Measurements from ENCODE around the gene RIPOR3. TPM values are rescaled to one million over a fixed set of nuclear protein-coding genes. Genes with fewer than 3 reads are reported as not detected.

Gene RIPOR3, protein sequence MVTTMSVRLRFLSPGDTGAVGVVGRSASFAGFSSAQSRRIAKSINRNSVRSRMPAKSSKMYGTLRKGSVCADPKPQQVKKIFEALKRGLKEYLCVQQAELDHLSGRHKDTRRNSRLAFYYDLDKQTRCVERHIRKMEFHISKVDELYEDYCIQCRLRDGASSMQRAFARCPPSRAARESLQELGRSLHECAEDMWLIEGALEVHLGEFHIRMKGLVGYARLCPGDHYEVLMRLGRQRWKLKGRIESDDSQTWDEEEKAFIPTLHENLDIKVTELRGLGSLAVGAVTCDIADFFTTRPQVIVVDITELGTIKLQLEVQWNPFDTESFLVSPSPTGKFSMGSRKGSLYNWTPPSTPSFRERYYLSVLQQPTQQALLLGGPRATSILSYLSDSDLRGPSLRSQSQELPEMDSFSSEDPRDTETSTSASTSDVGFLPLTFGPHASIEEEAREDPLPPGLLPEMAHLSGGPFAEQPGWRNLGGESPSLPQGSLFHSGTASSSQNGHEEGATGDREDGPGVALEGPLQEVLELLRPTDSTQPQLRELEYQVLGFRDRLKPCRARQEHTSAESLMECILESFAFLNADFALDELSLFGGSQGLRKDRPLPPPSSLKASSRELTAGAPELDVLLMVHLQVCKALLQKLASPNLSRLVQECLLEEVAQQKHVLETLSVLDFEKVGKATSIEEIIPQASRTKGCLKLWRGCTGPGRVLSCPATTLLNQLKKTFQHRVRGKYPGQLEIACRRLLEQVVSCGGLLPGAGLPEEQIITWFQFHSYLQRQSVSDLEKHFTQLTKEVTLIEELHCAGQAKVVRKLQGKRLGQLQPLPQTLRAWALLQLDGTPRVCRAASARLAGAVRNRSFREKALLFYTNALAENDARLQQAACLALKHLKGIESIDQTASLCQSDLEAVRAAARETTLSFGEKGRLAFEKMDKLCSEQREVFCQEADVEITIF
- total RNA-seq = not detected

GRCh38 chr20:50690650-50691572 lies at the start of gene RIPOR3:
TSS of gene RIPOR3 (minus strand) at chr20:50691542. CDS start at chr20:50691128, 414 bp downstream.
- H3K9me3 Mint-ChIP-seq = no peaks in the 10 kb centered on the region
- ChIA-PET POLR2A (no interaction called here), CTCF (interaction anchor here (3.0 kb wide), 1 partner anchor 59 kb away, joined by 18 read pairs; no protein-coding TSS in a partner anchor)
- H3K4me1 Mint-ChIP-seq (ENCODE audit: low read depth) = peaks cover 9% of the 10 kb centered on the region
- peaks cover 35% of the 10 kb centered on the region for H3K27me3 Mint-ChIP-seq
- no peaks in the 10 kb centered on the region for H3K36me3 Mint-ChIP-seq
- intact Hi-C loops (cut with micrococcal nuclease) = no loop called here
- H3K4me3 Mint-ChIP-seq = no peak within 1 kb of the TSS
- no peak for DNase-seq
- H3K27ac Mint-ChIP-seq = no peak within 1 kb of the TSS

GRCh38 chr20:50737352-50737751 lies 46.0 kb upstream of the RIPOR3 start:
- Mint-ChIP-seq H3K9me3 (no peaks in the 10 kb centered on the region), H3K4me1 (ENCODE audit: low read depth) (peaks cover 29% of the 10 kb centered on the region), H3K27ac (no peak overlapping the region), H3K36me3 (peaks cover 4% of the 10 kb centered on the region), H3K4me3 (no peak overlapping the region), H3K27me3 (no peaks in the 10 kb centered on the region)
- ChIA-PET CTCF (interaction anchor here (2.3 kb wide), 1 partner anchor 12 kb away, joined by 13 read pairs; no protein-coding TSS in a partner anchor), POLR2A (no interaction called here)
- intact Hi-C loops (cut with micrococcal nuclease) = loop anchor here (10.0 kb wide), 1 partner anchor 253 kb away; no protein-coding TSS in a partner anchor
- no peak for DNase-seq

- no peak overlapping the region for H3K27ac Mint-ChIP-seq
- CTCF ChIA-PET = no interaction called here
Observed at GRCh38 chr20:50735813-50736212, 44.5 kb upstream of the RIPOR3 start.

GRCh38 chr20:50734730-50735679 lies 43.7 kb upstream of the RIPOR3 start:
- H3K36me3 Mint-ChIP-seq = peaks cover 4% of the 10 kb centered on the region
- intact Hi-C loops (cut with micrococcal nuclease) = loop anchor here (5.0 to 10.0 kb wide), 2 partner anchors 250 to 543 kb away; partner anchors contain the start of gene CEBPB
- CTCF ChIA-PET = interaction anchor here (1.1 to 3.3 kb wide), 2 partner anchors 10 to 15 kb away, joined by 4 to 21 read pairs; no protein-coding TSS in a partner anchor
- no peak overlapping the region for H3K4me3 Mint-ChIP-seq
- no peaks in the 10 kb centered on the region for H3K27me3 Mint-ChIP-seq
- H3K27ac Mint-ChIP-seq = no peak overlapping the region
- no peaks in the 10 kb centered on the region for H3K9me3 Mint-ChIP-seq
- peaks cover 33% of the 10 kb centered on the region for H3K4me1 Mint-ChIP-seq (ENCODE audit: low read depth)
- no peak for DNase-seq
- POLR2A ChIA-PET = no interaction called here

More at GRCh38 chr20:50735813-50736212, 44.5 kb upstream of the RIPOR3 start:
- Mint-ChIP-seq H3K4me3 (no peak overlapping the region), H3K27me3 (no peaks in the 10 kb centered on the region), H3K4me1 (ENCODE audit: low read depth) (peaks cover 32% of the 10 kb centered on the region), H3K9me3 (no peaks in the 10 kb centered on the region), H3K36me3 (peaks cover 4% of the 10 kb centered on the region)
- POLR2A ChIA-PET = no interaction called here
- intact Hi-C loops (cut with micrococcal nuclease) = loop anchor here (10.0 kb wide), 1 partner anchor 251 kb away; no protein-coding TSS in a partner anchor
- no peak for DNase-seq

DNA sequence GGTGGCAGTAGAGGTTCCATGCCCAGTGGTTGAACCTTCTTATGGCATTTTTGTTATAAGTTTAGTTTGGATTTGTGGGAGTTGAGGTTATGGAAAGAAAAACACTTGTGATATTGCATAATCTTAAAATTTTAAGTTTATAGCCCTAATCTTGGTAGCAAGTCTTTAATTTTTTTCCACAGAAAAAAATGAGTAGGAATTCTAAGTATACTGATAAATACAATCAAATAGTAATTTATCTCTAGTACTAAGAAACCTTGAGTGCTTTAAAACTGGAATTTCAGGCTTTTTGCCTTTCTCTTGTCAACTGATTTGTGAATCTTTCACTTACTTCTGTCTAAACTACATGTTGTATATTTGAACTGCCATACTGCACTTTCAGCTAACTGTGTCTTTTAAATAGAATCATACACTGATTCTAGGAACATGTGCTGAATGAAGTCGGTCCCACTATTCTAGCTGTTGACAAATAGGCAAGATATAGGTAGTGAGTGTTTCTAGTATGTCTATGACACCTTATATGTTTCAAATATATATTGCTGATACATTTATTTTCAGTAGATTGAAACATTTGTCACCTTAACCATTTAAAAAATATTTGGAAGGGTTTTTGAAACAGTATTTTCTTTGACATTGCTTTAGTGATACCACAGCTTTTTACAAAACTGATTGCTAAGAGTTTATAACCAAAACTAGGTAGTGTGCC lies 42.5 kb upstream of the RIPOR3 start:
- Mint-ChIP-seq H3K27ac (no peak overlapping the region), H3K27me3 (no peaks in the 10 kb centered on the region), H3K4me1 (ENCODE audit: low read depth) (peaks cover 42% of the 10 kb centered on the region), H3K9me3 (no peaks in the 10 kb centered on the region), H3K4me3 (no peak overlapping the region), H3K36me3 (peaks cover 1% of the 10 kb centered on the region)
- intact Hi-C loops (cut with micrococcal nuclease) = loop anchor here (5.0 to 10.0 kb wide), 2 partner anchors 249 to 541 kb away; partner anchors contain the start of gene CEBPB
- DNase-seq = no peak
- ChIA-PET POLR2A (no interaction called here), CTCF (interaction anchor here (1.1 to 3.3 kb wide), 4 partner anchors 8 to 61 kb away, joined by 4 to 21 read pairs (median 5); partner anchors contain the start of gene BCAS4)

- Mint-ChIP-seq H3K36me3 (no peaks in the 10 kb centered on the region), H3K4me3 (peak overlapping the region; percentile 87), H3K27me3 (no peaks in the 10 kb centered on the region), H3K9me3 (no peaks in the 10 kb centered on the region), H3K27ac (peak overlapping the region; percentile 58), H3K4me1 (ENCODE audit: low read depth) (peaks cover 52% of the 10 kb centered on the region)
- CTCF ChIA-PET = interaction anchor here (0.7 to 3.3 kb wide), 5 partner anchors 8 to 62 kb away, joined by 3 to 21 read pairs (median 5); no protein-coding TSS in a partner anchor
- intact Hi-C loops (cut with micrococcal nuclease) = loop anchor here (1.0 to 10.0 kb wide), 6 partner anchors 14 to 619 kb away; partner anchors contain the start of genes BCAS4, CEBPB and UBE2V1
- DNase-seq = peak; percentile 21
- POLR2A ChIA-PET = interaction anchor here (1.0 kb wide), 1 partner anchor 18 kb away, joined by 4 read pairs; no protein-coding TSS in a partner anchor
Observed at GRCh38 chr20:50731930-50732690, 40.8 kb upstream of the RIPOR3 start.

DNA sequence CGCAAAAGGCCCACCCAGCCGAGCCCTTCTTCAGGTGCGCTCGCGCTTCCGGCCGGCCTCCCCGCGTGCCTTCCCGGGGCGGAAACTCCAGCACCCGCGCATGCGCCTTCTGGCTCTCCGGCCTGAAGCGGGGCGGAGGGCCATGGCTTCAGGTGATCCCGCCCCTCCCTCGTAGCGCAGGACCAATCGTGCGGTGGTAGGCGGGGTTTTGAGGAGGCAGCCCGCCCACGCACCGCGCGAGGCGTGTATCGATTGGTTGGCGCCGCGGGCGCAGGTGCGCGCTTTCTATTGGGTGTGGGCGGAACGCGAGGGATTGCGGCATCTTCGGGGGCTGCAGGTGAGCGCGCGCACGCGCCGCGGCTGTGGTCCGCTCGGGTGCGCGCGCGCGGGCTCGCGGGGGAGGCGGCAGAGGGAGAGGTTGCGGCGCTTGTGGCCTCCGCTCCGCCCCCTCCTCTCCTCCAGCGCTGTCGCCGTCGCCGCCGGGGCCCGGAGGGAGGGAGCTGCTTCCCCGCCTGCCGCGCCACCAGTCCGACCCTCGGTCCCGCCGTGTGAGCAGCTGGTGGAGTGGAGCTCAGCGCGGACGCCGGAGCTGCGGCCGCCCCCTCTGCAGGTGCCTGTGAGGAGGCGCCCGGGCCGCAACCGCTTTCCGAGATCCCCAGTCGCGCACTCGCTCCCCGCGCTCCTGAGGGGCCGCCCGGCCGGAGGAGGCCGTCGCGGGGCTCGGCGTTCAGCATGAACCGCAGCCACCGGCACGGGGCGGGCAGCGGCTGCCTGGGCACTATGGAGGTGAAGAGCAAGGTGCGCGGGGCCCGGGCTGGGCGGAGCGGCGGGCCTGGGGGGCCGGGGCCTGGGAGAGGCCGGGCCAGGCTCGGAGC lies 40.0 kb upstream of the RIPOR3 start, which contains the start of gene PARD6B:
Gene PARD6B, plus strand, starts transcription at position 526 of the 875 bp plus-strand sequence. Its CDS starts 207 bp downstream, at position 733.
- no peaks in the 10 kb centered on the region for H3K36me3 Mint-ChIP-seq
- H3K27me3 Mint-ChIP-seq = no peaks in the 10 kb centered on the region
- intact Hi-C loops (cut with micrococcal nuclease) = loop anchor here (1.0 to 10.0 kb wide), 6 partner anchors 15 to 618 kb away; partner anchors contain the start of genes BCAS4, CEBPB and UBE2V1
- CTCF ChIA-PET = interaction anchor here (0.7 to 1.3 kb wide), 4 partner anchors 18 to 227 kb away, joined by 4 to 6 read pairs (median 4); partner anchors contain the start of genes DPM1 and MOCS3
- POLR2A ChIA-PET = interaction anchor here (1.0 kb wide), 1 partner anchor 19 kb away, joined by 4 read pairs; no protein-coding TSS in a partner anchor
- no peaks in the 10 kb centered on the region for H3K9me3 Mint-ChIP-seq
- peak within 1 kb of the TSS; percentile 65 for H3K27ac Mint-ChIP-seq
- peaks cover 59% of the 10 kb centered on the region for H3K4me1 Mint-ChIP-seq (ENCODE audit: low read depth)
- peak; percentile 100 for DNase-seq
- peak within 1 kb of the TSS; percentile 87 for H3K4me3 Mint-ChIP-seq

DNA sequence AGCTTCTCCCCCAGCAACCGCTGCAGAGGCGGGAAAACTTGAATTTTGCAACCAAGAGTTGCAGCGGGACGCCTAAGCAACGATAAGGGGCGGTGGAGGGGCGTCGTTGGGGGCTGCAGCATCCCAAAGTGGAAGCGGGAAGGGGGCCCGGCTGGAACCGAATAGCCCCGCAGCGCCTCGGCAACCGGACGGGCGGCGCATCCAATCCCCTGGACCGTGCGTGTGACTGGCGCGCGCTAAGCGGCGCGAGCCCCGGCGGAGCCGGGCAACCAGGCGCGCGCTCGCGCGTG lies 39.4 kb upstream of the RIPOR3 start:
- Mint-ChIP-seq H3K4me1 (ENCODE audit: low read depth) (peaks cover 54% of the 10 kb centered on the region), H3K36me3 (no peaks in the 10 kb centered on the region), H3K9me3 (no peaks in the 10 kb centered on the region), H3K4me3 (peak overlapping the region; percentile 87), H3K27me3 (no peaks in the 10 kb centered on the region), H3K27ac (peak overlapping the region; percentile 42)
- no peak for DNase-seq
- ChIA-PET CTCF (interaction anchor here (0.9 to 1.0 kb wide), 3 partner anchors 19 to 60 kb away, joined by 3 to 4 read pairs (median 4); no protein-coding TSS in a partner anchor), POLR2A (no interaction called here)
- intact Hi-C loops (cut with micrococcal nuclease) = loop anchor here (1.0 to 10.0 kb wide), 6 partner anchors 16 to 617 kb away; partner anchors contain the start of genes BCAS4, CEBPB and UBE2V1
